ENCODE measurements around the gene TEK.
"Not testable (repeated sequence)": the region's sequence is repeated elsewhere in the genome, so short reads cannot be mapped to it uniquely, and the experiment has no call there.

Gene TEK

GRCh38 chr9:27108981-27109541, at the start of gene TEK:
Gene TEK (plus strand): TSS chr9:27109225. CDS start chr9:27109591, 366 bp downstream.
- no peak for DNase-seq

- DNase-seq = no peak
These were observed 49.6 kb upstream of the TEK start for GRCh38 chr9:27059412-27059811.

- no peak for DNase-seq
These were observed 49.1 kb upstream of the TEK start for GRCh38 chr9:27059907-27060306.

GRCh38 chr9:27065288-27065687, 43.7 kb upstream of the TEK start:
- no peak for DNase-seq

GRCh38 chr9:27073841-27074728, 34.9 kb upstream of the TEK start:
- no peak for DNase-seq

GRCh38 chr9:27078685-27079084, 30.3 kb upstream of the TEK start:
- DNase-seq = no peak

GRCh38 chr9:27085456-27085855, 23.6 kb upstream of the TEK start:
- no peak for DNase-seq

GRCh38 chr9:27086818-27087680, 22.0 kb upstream of the TEK start:
- no peak for DNase-seq

- DNase-seq = no peak
These were observed 20.0 kb upstream of the TEK start for GRCh38 chr9:27088981-27089380.

GRCh38 chr9:27089706-27090105, 19.3 kb upstream of the TEK start:
- DNase-seq = no peak

GRCh38 chr9:27090231-27090630, 18.8 kb upstream of the TEK start:
- no peak for DNase-seq

GRCh38 chr9:27090711-27091110, 18.3 kb upstream of the TEK start:
- no peak for DNase-seq

GRCh38 chr9:27092496-27092895, 16.5 kb upstream of the TEK start:
- not testable (repeated sequence) for DNase-seq

- not testable (repeated sequence) for DNase-seq
These were observed 15.5 kb upstream of the TEK start for GRCh38 chr9:27093384-27094067.

- no peak for DNase-seq
These were observed 14.3 kb upstream of the TEK start for GRCh38 chr9:27094640-27095298.

GRCh38 chr9:27107241-27107640, 1.8 kb upstream of the TEK start:
- DNase-seq = no peak

GRCh38 chr9:27109621-27110020, 596 bp downstream of the TEK start:
- no peak for DNase-seq

- no peak for DNase-seq
These were observed 1.2 kb downstream of the TEK start for GRCh38 chr9:27110181-27110580.

GRCh38 chr9:27112235-27112634, 3.2 kb downstream of the TEK start:
- no peak for DNase-seq

- DNase-seq = no peak
These were observed 8.6 kb downstream of the TEK start for GRCh38 chr9:27117489-27118135.

GRCh38 chr9:27118916-27119315, 9.9 kb downstream of the TEK start:
- DNase-seq = no peak

GRCh38 chr9:27124151-27124550, 15.1 kb downstream of the TEK start:
- DNase-seq = no peak
